WTC11 (cell line): ENCODE measurements around the gene KLHL22.

ENCODE experiments used
- CREB1 ChIP-seq: sonication (generic); formaldehyde crosslinking; IDR thresholded peaks from 2 replicates; pipeline ENCODE4 v1.8.0; 2023; ENCODE audit warnings: mild to moderate bottlenecking, missing genetic modification reagents
- ESRRA ChIP-seq: sonication (generic); formaldehyde crosslinking; IDR thresholded peaks from 2 replicates; pipeline ENCODE4 v1.8.1; 2022; ENCODE audit warnings: mild to moderate bottlenecking, missing genetic modification reagents, borderline replicate concordance
- JUN ChIP-seq: sonication (generic); formaldehyde crosslinking; IDR thresholded peaks from 2 replicates; pipeline ENCODE4 v1.8.0; 2023; ENCODE audit warnings: mild to moderate bottlenecking, missing genetic modification reagents
- NR1H2 ChIP-seq: sonication (generic); formaldehyde crosslinking; IDR thresholded peaks from 2 replicates; pipeline ENCODE4 v1.9.0; 2021; ENCODE audit warnings: mild to moderate bottlenecking, moderate library complexity, missing genetic modification reagents
- NR2C2 ChIP-seq: sonication (generic); formaldehyde crosslinking; IDR thresholded peaks from 2 replicates; pipeline ENCODE4 v1.8.0; 2022; ENCODE audit warnings: mild to moderate bottlenecking, missing genetic modification reagents
- NR3C1 ChIP-seq: sonication (generic); formaldehyde crosslinking; conservative IDR thresholded peaks from 2 replicates; pipeline ENCODE4 v1.8.1; 2023; ENCODE audit warnings: low read depth, mild to moderate bottlenecking, missing genetic modification reagents
- PRDM15 ChIP-seq: sonication (generic); formaldehyde crosslinking; IDR thresholded peaks from 2 replicates; pipeline ENCODE4 v1.8.0; 2022; ENCODE audit warnings: missing genetic modification reagents
- SMAD4 ChIP-seq: sonication (generic); formaldehyde crosslinking; IDR thresholded peaks from 2 replicates; pipeline ENCODE4 v1.8.0; 2022; ENCODE audit warnings: mild to moderate bottlenecking, missing genetic modification reagents
- ZNF138 ChIP-seq: sonication (generic); formaldehyde crosslinking; conservative IDR thresholded peaks from 2 replicates; pipeline ENCODE4 v1.8.1; 2022; ENCODE audit warnings: mild to moderate bottlenecking, moderate library complexity, missing genetic modification reagents
- ZNF423 ChIP-seq: fragments of 250-450 bp; sonication (Bioruptor Pico); IDR thresholded peaks from 2 replicates; pipeline ENCODE4 v2.1.2; 2022; ENCODE audit warnings: mild to moderate bottlenecking, moderate library complexity
- ZSCAN18 ChIP-seq: fragments of 250-450 bp; sonication (Bioruptor Pico); IDR thresholded peaks from 2 replicates; pipeline ENCODE4 v2.1.2; 2022; ENCODE audit warnings: mild to moderate bottlenecking, moderate library complexity
- TF ChIP-seq, protein P1 (sequence below): sonication (generic); formaldehyde crosslinking; IDR thresholded peaks from 2 replicates; pipeline ENCODE4 v1.8.0; 2022; ENCODE audit warnings: mild to moderate bottlenecking, missing genetic modification reagents
- TF ChIP-seq, protein P2 (sequence below): fragments of 200-600 bp; IDR thresholded peaks from 2 replicates; pipeline ENCODE4 v1.8.0; 2022; ENCODE audit warnings: antibody characterized with exemption

GRCh38 chr22:20525048-20525447 is 29.5 kb upstream of the KLHL22 start:
- TF ChIP-seq ZNF138 (CRISPR knock-in tag), result no peak
- TF ChIP-seq, protein P1, sequence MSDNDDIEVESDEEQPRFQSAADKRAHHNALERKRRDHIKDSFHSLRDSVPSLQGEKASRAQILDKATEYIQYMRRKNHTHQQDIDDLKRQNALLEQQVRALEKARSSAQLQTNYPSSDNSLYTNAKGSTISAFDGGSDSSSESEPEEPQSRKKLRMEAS, result no peak
- TF ChIP-seq SMAD4 (CRISPR knock-in tag), result no peak
- no peak for TF ChIP-seq PRDM15 (CRISPR knock-in tag)
- TF ChIP-seq, protein P2, sequence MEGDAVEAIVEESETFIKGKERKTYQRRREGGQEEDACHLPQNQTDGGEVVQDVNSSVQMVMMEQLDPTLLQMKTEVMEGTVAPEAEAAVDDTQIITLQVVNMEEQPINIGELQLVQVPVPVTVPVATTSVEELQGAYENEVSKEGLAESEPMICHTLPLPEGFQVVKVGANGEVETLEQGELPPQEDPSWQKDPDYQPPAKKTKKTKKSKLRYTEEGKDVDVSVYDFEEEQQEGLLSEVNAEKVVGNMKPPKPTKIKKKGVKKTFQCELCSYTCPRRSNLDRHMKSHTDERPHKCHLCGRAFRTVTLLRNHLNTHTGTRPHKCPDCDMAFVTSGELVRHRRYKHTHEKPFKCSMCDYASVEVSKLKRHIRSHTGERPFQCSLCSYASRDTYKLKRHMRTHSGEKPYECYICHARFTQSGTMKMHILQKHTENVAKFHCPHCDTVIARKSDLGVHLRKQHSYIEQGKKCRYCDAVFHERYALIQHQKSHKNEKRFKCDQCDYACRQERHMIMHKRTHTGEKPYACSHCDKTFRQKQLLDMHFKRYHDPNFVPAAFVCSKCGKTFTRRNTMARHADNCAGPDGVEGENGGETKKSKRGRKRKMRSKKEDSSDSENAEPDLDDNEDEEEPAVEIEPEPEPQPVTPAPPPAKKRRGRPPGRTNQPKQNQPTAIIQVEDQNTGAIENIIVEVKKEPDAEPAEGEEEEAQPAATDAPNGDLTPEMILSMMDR, result no peak
- TF ChIP-seq NR1H2 (CRISPR knock-in tag), result no peak
- TF ChIP-seq NR2C2 (CRISPR knock-in tag), result no peak
- no peak for TF ChIP-seq CREB1 (CRISPR knock-in tag)
- TF ChIP-seq ESRRA (CRISPR knock-in tag), result no peak
- no peak for TF ChIP-seq ZSCAN18 (CRISPR knock-in tag)
- no peak for TF ChIP-seq JUN (CRISPR knock-in tag)
- no peak for TF ChIP-seq ZNF423 (CRISPR knock-in tag)
- TF ChIP-seq NR3C1, result no peak
